Neural progenitor cell (in vitro differentiated cells): ENCODE data around the gene FUT4.

Experiments
- CTCF ChIP-seq: fragments of 200-600 bp; sonication (generic); IDR thresholded peaks from 2 replicates; pipeline ENCODE4 v1.5.1; 2017; ENCODE audit warnings: antibody characterized with exemption, mild to moderate bottlenecking
- EZH2phosphoT487 ChIP-seq: fragments of 200-600 bp; sonication (generic); IDR thresholded peaks from 2 replicates; pipeline ENCODE4 v1.6.1; 2017; ENCODE audit warnings: antibody characterized with exemption

- TF ChIP-seq CTCF (no peak), EZH2phosphoT487 (no peak)
Measured at GRCh38 chr11:94528551-94528950, 15.2 kb upstream of the FUT4 start.
